Transverse colon (tissue), 4 donors: Measurements from ENCODE around the gene RMND1. TPM values are rescaled to one million over a fixed set of nuclear protein-coding genes. Genes with fewer than 3 reads are reported as not detected.

Experiments used
- DNase-seq: peaks from one replicate; pipeline ENCODE4 v3.0.0-alpha.2; 2019
- H3K27ac ChIP-seq, 4 donors: fragments of 200-600 bp; sonication (generic); 2 replicates each; pipeline ENCODE4 v1.5.1; 2016 to 2018; ENCODE audit warnings: inconsistent platforms in 4 of 4
- H3K27me3 ChIP-seq: fragments of 200-600 bp; sonication (generic); 2 replicates; pipeline ENCODE4 v1.5.1; 2017; ENCODE audit warnings: inconsistent platforms
- H3K36me3 ChIP-seq, 4 donors: fragments of 200-600 bp; sonication (generic); 2 replicates each; pipeline ENCODE4 v1.5.1; 2017 to 2019; ENCODE audit warnings: inconsistent platforms in 4 of 4
- H3K4me1 ChIP-seq, 4 donors: fragments of 200-600 bp; sonication (generic); 2 replicates each; pipeline ENCODE4 v1.5.1; 2017 to 2020; ENCODE audit warnings: inconsistent platforms in 4 of 4
- H3K4me3 ChIP-seq, 4 donors: fragments of 200-600 bp; sonication (generic); 1 replicate in 1 of 4; 2 replicates in 3 of 4; pipeline versions ENCODE4 v1.5.1 to v1.6.1; 2017 to 2019; ENCODE audit warnings: inconsistent platforms in 4 of 4
- H3K9me3 ChIP-seq, 2 donors: fragments of 200-600 bp; sonication (generic); 2 replicates each; pipeline ENCODE4 v1.5.1; 2017 to 2019; ENCODE audit warnings: inconsistent platforms in 2 of 2
- CTCF ChIP-seq, 5 experiments: fragments of 200-600 bp in 3 of 5; fragments of 450-650 bp in 2 of 5; sonication (generic) in 3 of 5; IDR thresholded peaks; 1 replicate in 2 of 5; 2 replicates in 3 of 5; pipeline ENCODE4 v1.5.1; 2016 to 2017; ENCODE audit warnings: antibody characterized with exemption in 5 of 5, inconsistent platforms in 3 of 5, mild to moderate bottlenecking in 2 of 5, moderate library complexity in 1 of 5
- EP300 ChIP-seq: sonication (generic); formaldehyde crosslinking; IDR thresholded peaks from one replicate; pipeline ENCODE4 v1.6.1; 2017; ENCODE audit warnings: antibody characterized with exemption, low read depth
- POLR2A ChIP-seq: fragments of 450-650 bp; IDR thresholded peaks from one replicate; pipeline ENCODE4 v1.6.1; 2016; ENCODE audit warnings: antibody characterized with exemption, mild to moderate bottlenecking, moderate library complexity
- POLR2AphosphoS5 ChIP-seq, 3 donors: sonication (generic); formaldehyde crosslinking; IDR thresholded peaks; one replicate each; pipeline ENCODE4 v1.6.1; 2016; ENCODE audit warnings: antibody characterized with exemption in 3 of 3
- WGBS, 2 donors: methylation state at CpG; one replicate each; pipeline ENCODE4 v1.1.5; 2018; ENCODE audit warnings: low coverage in 1 of 2; 5-methylcytosine and 5-hydroxymethylcytosine counted together
- in situ Hi-C, 4 donors: fragments of 200-750 bp; cut with MboI; loops; one replicate each; pipeline versions ENCODE4 v1.15.0 to v1.15.1; 2017; ENCODE audit warnings: low sequenced_read_pairs in 3 of 4, low pct_ligation_motif_present in 1 of 4, low pct_unique_long_range_greater_than_20kb in 1 of 4
- intact Hi-C: fragments of 100-400 bp; cut with DNase I; formaldehyde crosslinking; loops from one replicate; pipeline ENCODE4 v1.15.1; 2023; ENCODE audit warnings: low total_unique reads
- total RNA-seq, 4 donors: library from RNA; depleted of rRNA; stranded (reverse); fragments of >200 nt; gene quantifications; one replicate each; pipeline ENCODE4 v1.1.0, GENCODE V29; 2016

Gene RMND1
- total RNA-seq, 4 donors from 2014 or later: 5.6 to 29.2 (median 17.5) TPM

- Histone ChIP-seq H3K4me3 (no peak overlapping the region), H3K9me3 (no peaks in the 10 kb centered on the region), H3K36me3 (peaks cover 0 to 6% (median 2%) of the 10 kb centered on the region in 4 donors), H3K27me3 (no peaks in the 10 kb centered on the region), H3K27ac (no peak overlapping the region), H3K4me1 (peaks cover 0 to 30% (median 6%) of the 10 kb centered on the region in 4 donors)
- no peak for DNase-seq
- TF ChIP-seq CTCF (IDR thresholded peaks at IDR 0.05) (no peak), POLR2A (no peak), POLR2AphosphoS5 (IDR thresholded peaks at IDR 0.05) (no peak), EP300 (no peak)
- intact Hi-C loops: no loop called here
- in situ Hi-C loops: no loop called here
These were observed 14.5 kb downstream of the RMND1 start for GRCh38 chr6:151437401-151437800.

GRCh38 chr6:151436802-151437201 lies 15.1 kb downstream of the RMND1 start:
- no peaks in the 10 kb centered on the region for H3K9me3 ChIP-seq
- no peaks in the 10 kb centered on the region for H3K27me3 ChIP-seq
- TF ChIP-seq POLR2AphosphoS5 (IDR thresholded peaks at IDR 0.05) (no peak), CTCF (IDR thresholded peaks at IDR 0.05) (no peak)
- intact Hi-C loops (no loop called here), in situ Hi-C loops (no loop called here)
- H3K4me3 ChIP-seq: no peak overlapping the region
- DNase-seq: no peak
- H3K27ac ChIP-seq: no peak overlapping the region
- peaks cover 0 to 10% (median 4%) of the 10 kb centered on the region in 4 donors for H3K36me3 ChIP-seq
- peaks cover 0 to 30% (median 6%) of the 10 kb centered on the region in 4 donors for H3K4me1 ChIP-seq

- DNase-seq: no peak
- Histone ChIP-seq H3K27me3 (no peaks in the 10 kb centered on the region), H3K4me1 (peaks cover 0 to 30% (median 6%) of the 10 kb centered on the region in 4 donors), H3K27ac (no peak overlapping the region), H3K9me3 (no peaks in the 10 kb centered on the region), H3K36me3 (peaks cover 0 to 10% (median 4%) of the 10 kb centered on the region in 4 donors), H3K4me3 (no peak overlapping the region)
- intact Hi-C loops: no loop called here
- in situ Hi-C loops: no loop called here
- no peak for TF ChIP-seq CTCF (IDR thresholded peaks at IDR 0.05)
- TF ChIP-seq POLR2AphosphoS5 (IDR thresholded peaks at IDR 0.05): no peak
- TF ChIP-seq POLR2A: no peak
- TF ChIP-seq EP300: no peak
- 84 to 100% methylated on average over 2 to 3 of the region's 3 CpGs for WGBS, 2 donors
These were observed 15.6 kb downstream of the RMND1 start for GRCh38 chr6:151436300-151436699.

- Histone ChIP-seq H3K4me1 (peaks cover 0 to 18% (median 6%) of the 10 kb centered on the region in 4 donors), H3K9me3 (no peaks in the 10 kb centered on the region), H3K4me3 (no peak overlapping the region), H3K27me3 (no peaks in the 10 kb centered on the region), H3K27ac (no peak overlapping the region), H3K36me3 (peaks cover 0 to 12% (median 5%) of the 10 kb centered on the region in 4 donors)
- WGBS, 2 donors: 32 to 50% methylated on average over 2 of the region's 2 CpGs
- in situ Hi-C loops: no loop called here
- TF ChIP-seq EP300: no peak
- TF ChIP-seq POLR2AphosphoS5 (IDR thresholded peaks at IDR 0.05): no peak
- TF ChIP-seq POLR2A: no peak
- no peak for TF ChIP-seq CTCF (IDR thresholded peaks at IDR 0.05)
- intact Hi-C loops: no loop called here
- no peak for DNase-seq
These were observed 17.6 kb downstream of the RMND1 start for GRCh38 chr6:151434369-151434768.
